ENCODE data around the gene CD4.
A peak's percentile ranks its signal among the peaks of the same experiment; 100 is the strongest.
"Not testable (repeated sequence)": the region's sequence is repeated elsewhere in the genome, so short reads cannot be mapped to it uniquely, and the experiment has no call there.

The CD4 gene

DNA sequence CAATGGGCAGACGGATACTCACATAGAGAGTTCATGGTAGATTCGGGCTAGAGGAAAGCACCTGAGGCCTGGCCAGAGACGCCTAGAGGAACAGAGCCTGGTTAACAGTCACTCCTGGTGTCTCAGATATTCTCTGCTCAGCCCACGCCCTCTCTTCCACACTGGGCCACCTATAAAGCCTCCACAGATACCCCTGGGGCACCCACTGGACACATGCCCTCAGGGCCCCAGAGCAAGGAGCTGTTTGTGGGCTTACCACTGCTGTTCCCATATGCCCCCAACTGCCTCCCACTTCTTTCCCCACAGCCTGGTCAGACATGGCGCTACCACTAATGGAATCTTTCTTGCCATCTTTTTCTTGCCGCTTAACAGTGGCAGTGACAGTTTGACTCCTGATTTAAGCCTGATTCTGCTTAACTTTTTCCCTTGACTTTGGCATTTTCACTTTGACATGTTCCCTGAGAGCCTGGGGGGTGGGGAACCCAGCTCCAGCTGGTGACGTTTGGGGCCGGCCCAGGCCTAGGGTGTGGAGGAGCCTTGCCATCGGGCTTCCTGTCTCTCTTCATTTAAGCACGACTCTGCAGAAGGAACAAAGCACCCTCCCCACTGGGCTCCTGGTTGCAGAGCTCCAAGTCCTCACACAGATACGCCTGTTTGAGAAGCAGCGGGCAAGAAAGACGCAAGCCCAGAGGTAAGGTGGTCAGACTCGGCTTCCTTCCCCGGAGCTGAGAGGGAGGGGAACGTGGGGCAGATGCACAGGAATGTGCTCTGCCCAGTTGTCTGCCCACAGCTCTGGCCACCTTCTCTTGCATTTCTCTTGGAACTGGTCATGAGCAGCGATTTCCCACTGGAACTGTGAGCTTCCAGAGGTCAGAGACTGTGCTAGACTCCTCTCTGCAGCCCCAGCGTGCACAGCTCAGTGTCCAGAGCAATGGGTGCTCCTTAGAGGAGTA is at the start of gene CD4:
TSS of gene CD4 (plus strand) at position 557 of the 953 bp plus-strand sequence. CDS start 10,611 bp downstream, outside the sequence.
- no peak for DNase-seq

DNA sequence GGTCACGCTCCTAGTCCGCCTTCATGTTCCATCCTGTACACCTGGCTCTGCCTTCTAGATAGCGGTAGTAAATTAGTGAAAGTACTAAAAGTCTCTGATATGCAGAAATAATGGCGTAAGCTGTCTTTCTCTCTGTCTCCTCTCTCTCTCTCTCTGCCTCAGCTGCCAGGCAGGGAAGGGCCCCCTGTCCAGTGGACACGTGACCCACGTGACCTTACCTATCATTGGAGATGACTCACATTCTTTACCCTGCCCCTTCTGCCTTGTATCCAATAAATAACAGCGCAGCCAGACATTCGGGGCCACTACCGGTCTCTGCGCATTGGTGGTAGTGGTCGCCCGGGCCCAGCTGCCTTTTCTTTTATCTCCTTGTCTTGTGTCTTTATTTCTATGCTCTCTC is 47.2 kb upstream of the CD4 start:
- DNase-seq: not testable (repeated sequence)

DNA sequence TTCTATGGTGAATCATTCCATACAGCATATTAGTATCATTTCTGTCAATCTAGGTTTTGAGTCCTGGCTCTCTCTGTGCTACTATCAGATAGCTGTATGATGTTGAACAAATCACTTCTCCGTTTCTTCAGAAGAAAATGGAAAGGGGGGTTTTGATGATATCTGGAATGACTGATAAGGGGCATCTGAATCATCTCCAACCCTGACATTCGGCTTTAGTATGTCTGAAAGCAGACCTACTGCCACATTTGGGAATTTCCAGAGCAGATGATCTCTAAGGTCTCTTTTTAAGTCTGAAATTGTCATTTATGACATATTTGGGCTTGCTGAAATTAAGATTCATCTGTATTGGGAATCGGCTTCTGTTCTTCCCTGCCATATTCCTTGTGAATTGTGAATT is 46.5 kb upstream of the CD4 start:
- no peak for DNase-seq

- DNase-seq: not testable (repeated sequence)
Measured at GRCh38 chr12:6743300-6743699, 46.0 kb upstream of the CD4 start.

DNA sequence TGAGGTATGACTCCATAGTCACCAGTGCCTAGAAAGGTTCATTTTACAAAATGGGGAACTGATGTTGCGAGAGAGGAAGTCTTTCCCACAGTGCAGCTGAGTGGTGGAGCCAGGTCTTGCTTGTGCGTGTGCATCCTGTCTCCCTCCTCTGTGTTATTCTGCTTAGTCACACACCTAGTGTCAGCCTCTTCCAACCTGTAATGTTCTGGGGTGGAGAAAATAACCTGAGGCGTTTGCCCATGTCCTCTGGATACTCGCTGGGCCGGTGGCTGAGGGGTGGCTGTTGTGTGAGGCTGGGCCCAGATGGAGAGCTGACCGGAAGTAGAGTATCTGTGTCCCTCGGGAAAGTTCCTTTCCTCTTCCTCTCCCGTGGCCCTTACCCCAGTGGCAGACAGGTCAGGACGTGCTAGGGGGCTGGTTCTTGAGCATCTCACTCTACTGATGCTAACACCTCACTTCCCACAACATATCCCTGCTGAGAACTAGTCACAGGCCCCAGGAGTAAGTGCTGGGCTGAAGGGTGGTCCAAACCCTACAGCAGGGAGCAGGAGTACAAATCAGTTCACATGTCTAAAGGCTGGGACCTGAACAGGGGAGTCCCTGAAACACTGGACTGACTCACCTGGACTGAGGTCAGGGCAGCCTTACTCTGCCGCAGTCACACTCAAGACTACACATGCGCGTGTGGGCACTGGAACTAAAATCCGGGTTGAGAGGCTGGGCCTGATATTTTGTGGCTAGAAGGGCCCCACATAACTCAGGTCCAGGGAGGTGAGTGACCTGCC is 43.4 kb upstream of the CD4 start:
- DNase-seq: no peak

- no peak for DNase-seq
Measured at GRCh38 chr12:6747216-6747615, 42.1 kb upstream of the CD4 start.

DNA sequence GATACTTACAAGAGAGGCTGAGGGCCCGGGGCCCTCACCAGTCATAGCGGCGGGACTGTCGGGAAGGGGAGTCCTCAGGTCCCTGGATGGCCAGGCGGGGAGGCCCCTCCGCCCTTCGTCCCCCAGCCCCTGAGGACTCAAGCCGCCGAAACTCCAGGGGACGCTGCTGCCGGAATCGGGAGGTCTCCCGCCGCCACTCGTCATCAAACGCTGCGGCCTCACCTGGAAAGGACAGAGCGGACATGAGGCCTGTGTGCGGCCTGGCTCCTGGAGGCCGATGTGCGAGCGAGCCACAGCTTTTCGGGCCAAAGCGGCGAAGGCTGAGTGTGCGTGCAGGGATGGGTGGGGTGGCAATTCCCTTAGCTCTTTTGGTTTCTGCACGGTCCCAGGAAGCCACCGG is 40.6 kb upstream of the CD4 start:
- no peak for DNase-seq

- DNase-seq: no peak
Measured at GRCh38 chr12:6750506-6750905, 38.8 kb upstream of the CD4 start.

DNA sequence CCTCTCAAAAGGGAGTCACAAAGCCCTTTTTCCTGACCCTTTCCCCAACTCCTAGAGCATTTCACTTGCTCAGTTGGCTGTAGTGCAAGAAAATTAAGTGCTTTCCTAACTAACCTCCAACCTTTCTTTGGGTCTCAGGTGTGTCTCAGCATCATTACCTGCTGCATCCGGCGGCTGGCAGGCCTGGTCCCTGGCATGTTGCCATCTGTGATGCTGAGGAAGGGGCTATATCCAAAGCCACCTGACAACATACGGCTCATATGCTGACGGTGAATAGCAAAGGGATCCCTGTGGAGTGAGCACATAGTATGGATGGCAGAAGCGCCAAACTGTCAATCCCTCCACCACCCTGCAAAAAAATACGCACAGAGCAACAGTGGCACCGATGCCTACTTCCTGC is 37.6 kb upstream of the CD4 start:
- DNase-seq: no peak

DNA sequence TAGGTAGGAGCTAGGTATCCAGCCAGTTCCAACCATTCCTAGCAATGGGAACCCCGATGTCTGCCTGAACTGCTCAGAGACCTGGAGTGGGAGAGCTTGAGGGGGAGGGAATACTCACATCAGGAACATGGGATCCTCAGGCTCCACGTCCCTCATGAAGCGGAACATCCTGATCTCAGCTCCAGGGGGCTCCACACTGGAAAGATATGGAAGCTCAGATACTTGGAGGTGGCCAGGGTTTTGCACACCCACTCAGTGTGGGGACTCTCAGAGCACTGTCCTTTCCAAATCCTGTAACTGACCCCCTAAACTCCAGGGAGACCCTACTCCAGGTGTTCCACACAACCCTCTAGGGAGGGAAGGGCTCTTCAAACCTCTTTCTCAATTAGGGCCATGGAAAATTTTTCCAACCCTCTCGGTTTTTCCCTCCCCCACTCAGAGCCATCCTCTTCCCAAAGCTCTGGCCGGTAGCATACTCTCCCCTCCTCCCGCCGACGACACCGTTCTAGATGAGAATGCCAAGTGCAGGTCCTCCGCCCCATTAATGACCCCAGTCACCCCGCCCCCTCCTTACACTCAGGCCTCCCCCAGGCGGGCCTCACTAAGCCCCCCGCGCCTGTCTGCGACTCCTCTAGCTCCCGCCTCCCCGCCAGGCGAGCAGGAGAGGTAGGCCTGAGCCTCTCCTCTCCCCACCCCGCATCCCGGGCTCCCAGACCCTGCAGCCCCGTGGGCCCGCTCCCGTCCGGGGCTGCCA is 37.0 kb upstream of the CD4 start:
- peak; percentile 40 for DNase-seq

DNA sequence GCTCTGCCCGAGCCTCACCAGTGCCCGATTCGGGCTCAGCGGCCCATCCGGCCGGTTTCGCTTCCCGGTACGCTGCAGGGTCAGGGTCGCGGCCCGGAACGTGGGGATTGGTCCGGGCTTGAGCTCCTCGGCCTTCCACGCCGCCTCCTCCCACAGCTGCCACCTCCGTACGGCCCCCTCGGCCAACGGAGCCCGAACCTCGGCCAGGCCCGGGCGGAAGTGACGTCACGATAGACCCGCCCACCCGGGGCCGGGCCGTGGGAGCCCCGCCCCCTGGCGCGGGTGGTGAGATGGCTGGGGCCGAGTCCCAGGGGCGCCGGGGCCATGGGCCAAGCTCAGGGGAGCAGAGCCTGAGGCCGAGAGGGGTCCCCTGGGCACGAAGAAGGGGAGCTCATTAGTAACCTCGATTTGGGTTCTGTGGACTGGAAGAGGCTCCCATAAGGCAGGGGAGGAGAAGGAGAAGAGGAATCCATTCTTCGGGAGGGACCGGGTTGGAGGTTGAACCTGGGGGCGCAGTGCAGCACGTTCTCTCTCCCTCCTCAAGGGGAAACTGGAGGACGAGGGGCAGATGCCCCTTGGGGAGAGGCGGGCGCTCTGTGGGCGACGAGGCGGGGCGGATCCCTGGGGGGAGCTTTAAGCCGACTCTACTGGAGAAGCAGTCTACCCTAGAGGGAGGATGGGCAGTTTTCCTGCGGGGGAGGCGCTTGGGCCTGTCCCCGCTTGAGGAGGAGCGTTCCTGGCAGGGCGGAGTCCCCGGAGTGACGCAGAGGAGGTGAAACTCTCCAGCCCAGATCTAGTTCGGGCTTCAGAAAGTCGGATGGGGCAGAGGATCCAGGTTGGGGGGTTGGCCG is 36.2 kb upstream of the CD4 start, which contains the start of gene MLF2:
TSS of gene MLF2 (minus strand) at position 221 of the 851 bp plus-strand sequence. CDS start 807 bp downstream, outside the sequence.
- DNase-seq: peak; percentile 98

DNA sequence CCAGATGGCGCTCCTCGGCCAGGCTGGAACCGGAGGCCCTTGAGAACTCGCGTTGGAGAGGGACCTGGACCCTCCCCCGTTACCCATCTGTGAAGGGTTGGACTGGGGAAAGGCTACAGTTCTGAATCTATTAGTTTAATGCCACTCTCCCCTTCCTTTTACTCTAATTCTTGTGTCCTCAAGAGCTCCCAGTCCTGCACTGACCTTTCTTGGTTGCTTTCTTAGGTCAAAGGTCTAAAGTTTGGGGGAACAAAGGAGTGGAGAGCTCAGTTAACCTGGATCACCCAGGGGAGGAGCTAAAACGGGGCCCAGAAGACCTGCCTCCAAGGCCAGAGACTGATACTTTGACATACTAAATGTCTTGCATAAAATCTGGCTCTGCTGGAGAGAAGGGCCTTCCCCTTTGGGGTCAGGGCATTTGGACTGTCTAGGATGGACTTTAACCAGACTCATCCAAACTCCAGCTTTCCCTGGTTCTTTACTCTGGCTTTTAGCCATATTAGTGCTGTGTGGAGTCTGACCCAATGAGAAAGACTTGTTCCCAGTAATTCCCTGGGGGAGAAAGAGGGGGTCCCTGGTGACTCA is 35.5 kb upstream of the CD4 start:
- no peak for DNase-seq

GRCh38 chr12:6754411-6754810 is 34.9 kb upstream of the CD4 start:
- DNase-seq: no peak

GRCh38 chr12:6757028-6757690 is 32.2 kb upstream of the CD4 start:
- DNase-seq: no peak

DNA sequence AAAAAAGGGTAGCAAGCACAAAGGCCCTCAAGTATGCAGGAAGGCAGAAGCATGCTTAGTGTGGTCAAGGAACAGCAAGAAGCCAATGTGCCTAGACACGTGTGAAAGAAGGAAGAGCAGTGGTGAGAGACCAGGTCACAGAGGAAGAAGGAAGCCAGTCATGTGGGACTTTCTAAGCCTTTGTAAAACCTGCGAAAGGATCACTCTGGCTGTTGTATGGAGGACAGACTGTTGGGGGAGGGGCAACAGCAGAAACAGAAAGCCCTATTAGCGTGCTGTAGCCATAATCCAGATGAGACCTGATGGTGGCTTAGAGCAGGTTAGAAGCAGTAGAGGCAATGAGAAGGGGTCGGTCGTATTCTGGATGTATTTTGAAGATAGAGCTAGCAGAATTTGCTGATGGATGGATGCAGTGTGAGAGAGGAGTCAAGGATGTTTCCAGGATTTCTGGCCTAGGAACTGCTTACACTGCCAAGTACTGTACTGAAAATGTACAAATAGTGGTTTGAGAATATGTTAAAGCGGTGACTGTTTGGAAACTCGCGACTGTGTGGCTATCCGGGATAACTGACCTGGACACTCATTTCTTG is 30.7 kb upstream of the CD4 start:
- DNase-seq: no peak

GRCh38 chr12:6759741-6760140 is 29.6 kb upstream of the CD4 start:
- no peak for DNase-seq

DNA sequence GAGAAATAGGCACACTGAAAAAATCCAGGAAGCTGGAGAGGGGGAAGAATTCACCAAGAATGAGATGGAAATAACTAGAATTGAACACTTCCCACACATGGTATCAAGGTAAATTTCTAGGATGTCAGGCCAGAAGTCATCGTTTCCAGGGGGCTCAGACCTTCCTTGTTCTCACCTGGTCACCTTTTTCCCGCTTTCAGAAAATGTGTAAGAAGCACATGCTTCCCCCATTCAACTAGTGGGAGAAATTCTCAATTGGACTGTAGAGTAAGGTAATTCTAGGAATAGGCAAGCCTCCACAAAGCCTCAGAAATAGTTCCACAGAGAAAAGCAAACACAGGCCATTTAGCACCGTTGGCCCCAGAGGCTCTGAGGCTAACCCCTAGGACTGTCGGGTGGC is 25.9 kb upstream of the CD4 start:
- no peak for DNase-seq

DNA sequence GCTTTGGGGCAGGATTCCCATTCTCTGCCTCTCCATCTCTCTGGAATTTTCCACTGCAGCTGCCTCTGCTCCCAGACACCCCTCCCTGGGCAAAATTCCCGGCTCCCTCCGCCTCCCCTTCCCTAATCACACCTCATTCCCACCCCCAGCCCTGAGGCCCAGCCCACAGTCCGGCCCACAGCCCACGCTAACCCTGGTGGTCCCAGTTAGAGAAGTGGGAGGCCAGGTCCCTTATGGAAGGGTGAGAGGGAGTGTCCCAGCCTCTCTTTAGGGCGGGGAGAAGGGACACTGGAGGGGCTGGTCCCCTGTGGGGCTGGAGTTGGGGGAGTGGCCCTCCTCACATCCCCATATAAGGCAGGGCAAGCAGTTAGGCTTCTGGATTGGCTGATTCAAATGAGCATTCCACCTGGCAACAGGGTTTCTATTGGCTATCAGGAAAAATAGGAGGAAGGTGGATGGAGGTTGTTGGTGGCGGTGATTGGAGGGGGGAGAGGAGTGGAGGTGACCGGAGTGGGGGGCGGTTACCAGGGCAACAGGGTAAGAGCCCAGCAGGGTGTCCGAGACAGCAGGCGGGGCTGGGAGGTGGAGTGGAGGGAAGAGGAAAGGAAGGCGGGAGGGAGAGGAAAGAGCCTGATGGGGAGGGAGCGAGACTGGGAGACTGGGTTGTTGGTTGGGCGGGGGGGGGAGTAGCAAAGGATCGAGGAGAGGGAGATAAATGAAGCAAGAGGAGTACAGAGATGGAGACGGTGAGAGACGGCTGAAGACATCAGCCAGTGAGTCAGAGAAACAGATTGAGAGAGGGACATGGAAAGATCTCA is 25.1 kb upstream of the CD4 start:
- peak; percentile 99 for DNase-seq

- DNase-seq: no peak
Measured at GRCh38 chr12:6765048-6765633, 24.2 kb upstream of the CD4 start.

Measured in NCI-H226 (cell line).